Keratinocyte (primary cell): ENCODE measurements around the gene RAB3GAP2. TPM values are rescaled to one million over a fixed set of nuclear protein-coding genes. Genes with fewer than 3 reads are reported as not detected.
"Not testable (repeated sequence)": the region's sequence is repeated elsewhere in the genome, so short reads cannot be mapped to it uniquely, and the experiment has no call there.

Experiments used
- DNase-seq: peaks from one replicate; pipeline ENCODE4 v3.0.0-alpha.2; 2011; ENCODE audit warnings: low read depth, missing footprints, low spot score
- FAIRE-seq: peaks from 2 replicates; lab custom pipeline; 2011; peaks lifted over from hg19 to GRCh38; lab: Jason Lieb, UNC
- H2AFZ ChIP-seq: 2 replicates; pipeline ENCODE4 v1.6.0; 2012; ENCODE audit warnings: low read length, control low read depth, inconsistent platforms; ENCODE audit not compliant: control insufficient read depth
- H3K27ac ChIP-seq: 2 replicates; pipeline ENCODE4 v1.5.1; 2011; ENCODE audit warnings: low read length; ENCODE audit not compliant: control insufficient read depth, insufficient read depth
- H3K27me3 ChIP-seq: 3 replicates; pipeline ENCODE4 v1.6.0; 2011; ENCODE audit warnings: low read length; ENCODE audit not compliant: control insufficient read depth, insufficient read depth; ENCODE audit errors: extremely low read depth
- H3K36me3 ChIP-seq, 2 experiments: 2 replicates in 1 of 2; 3 replicates in 1 of 2; pipeline ENCODE4 v1.5.1; 2011; ENCODE audit warnings: low read length in 2 of 2, mild to moderate bottlenecking in 1 of 2; ENCODE audit not compliant: control insufficient read depth in 2 of 2, insufficient read depth in 2 of 2; ENCODE audit errors: extremely low read depth in 1 of 2
- H3K4me1 ChIP-seq: 3 replicates; pipeline ENCODE4 v1.5.1; 2011; ENCODE audit warnings: low read length; ENCODE audit not compliant: control insufficient read depth, insufficient read depth; ENCODE audit errors: extremely low read depth
- H3K4me2 ChIP-seq: 3 replicates; pipeline ENCODE4 v1.6.0; 2011; ENCODE audit warnings: low read depth, low read length; ENCODE audit not compliant: control insufficient read depth, insufficient read depth; ENCODE audit errors: extremely low read depth
- H3K4me3 ChIP-seq, 3 experiments: fragments of 200-600 bp in 1 of 3; sonication (generic) in 1 of 3; 2 replicates in 2 of 3; 3 replicates in 1 of 3; pipeline ENCODE4 v1.5.1; 2011 to 2016; ENCODE audit warnings: low read length in 3 of 3, mild to moderate bottlenecking in 3 of 3, control low read depth in 2 of 3, inconsistent platforms in 1 of 3, low read depth in 1 of 3, mixed read lengths in 1 of 3, mixed run types in 1 of 3, moderate library complexity in 1 of 3; ENCODE audit not compliant: control insufficient read depth in 2 of 3, insufficient read depth in 2 of 3; ENCODE audit errors: extremely low read depth in 1 of 3
- H3K79me2 ChIP-seq: 2 replicates; pipeline ENCODE4 v1.6.0; 2012; ENCODE audit warnings: low read length; ENCODE audit not compliant: control insufficient read depth, insufficient read depth
- H3K9ac ChIP-seq: 3 replicates; pipeline ENCODE4 v1.6.0; 2011; ENCODE audit warnings: low read length; ENCODE audit not compliant: control insufficient read depth, insufficient read depth; ENCODE audit errors: extremely low read depth
- H3K9me1 ChIP-seq: 3 replicates; pipeline ENCODE4 v1.6.0; 2011; ENCODE audit warnings: low read length; ENCODE audit not compliant: control insufficient read depth, insufficient read depth; ENCODE audit errors: extremely low read depth
- H3K9me3 ChIP-seq: 2 replicates; pipeline ENCODE4 v1.5.1; 2012; ENCODE audit warnings: low read depth, low read length; ENCODE audit not compliant: control insufficient read depth
- H4K20me1 ChIP-seq: 3 replicates; pipeline ENCODE4 v1.6.0; 2011; ENCODE audit warnings: low read length; ENCODE audit not compliant: control insufficient read depth, insufficient read depth; ENCODE audit errors: extremely low read depth
- EZH2 ChIP-seq: IDR thresholded peaks from one replicate; pipeline ENCODE4 v1.6.1; 2012; ENCODE audit warnings: inconsistent platforms, mild to moderate bottlenecking, low read length, moderate library complexity
- dilution Hi-C: fragments of 300-500 bp; cut with MboI; formaldehyde crosslinking; loops from one replicate; pipeline ENCODE4 v1.7.0; 2020; ENCODE audit warnings: low sequenced_read_pairs; ENCODE audit not compliant: extremely low pct_ligation_motif_present
- polyA plus RNA-seq, 5 experiments: library from polyadenylated mRNA; depleted of rRNA in 3 of 5; stranded (reverse) in 3 of 5; stranded (forward) in 1 of 5; unstranded in 1 of 5; fragments of >200 nt; gene quantifications; 1 replicate in 1 of 5; 2 replicates in 3 of 5; 3 replicates in 1 of 5; pipeline versions ENCODE4 v1.2.1 to v1.2.3, GENCODE V29; 2011 to 2012; ENCODE audit warnings: missing spikeins in 2 of 5, low read depth in 1 of 5, low replicate concordance in 1 of 5
- TF ChIP-seq, protein P1 (sequence below), 3 experiments: IDR thresholded peaks in 1 of 3; conservative IDR thresholded peaks in 1 of 3; optimal IDR thresholded peaks in 1 of 3; 2 replicates in 2 of 3; 3 replicates in 1 of 3; pipeline versions ENCODE3 to v1.5.1; 2011; ENCODE audit warnings: low read length in 3 of 3, mild to moderate bottlenecking in 3 of 3, moderate library complexity in 2 of 3, control low read depth in 1 of 3, inconsistent platforms in 1 of 3; ENCODE audit not compliant: insufficient read depth in 2 of 3; ENCODE audit errors: extremely low read depth in 1 of 3

RAB3GAP2 gene
- polyA plus RNA-seq, 1 donor (not counting 4 experiments of a cell fraction or from before 2014, with no cell fraction given): 44.4 TPM

DNA sequence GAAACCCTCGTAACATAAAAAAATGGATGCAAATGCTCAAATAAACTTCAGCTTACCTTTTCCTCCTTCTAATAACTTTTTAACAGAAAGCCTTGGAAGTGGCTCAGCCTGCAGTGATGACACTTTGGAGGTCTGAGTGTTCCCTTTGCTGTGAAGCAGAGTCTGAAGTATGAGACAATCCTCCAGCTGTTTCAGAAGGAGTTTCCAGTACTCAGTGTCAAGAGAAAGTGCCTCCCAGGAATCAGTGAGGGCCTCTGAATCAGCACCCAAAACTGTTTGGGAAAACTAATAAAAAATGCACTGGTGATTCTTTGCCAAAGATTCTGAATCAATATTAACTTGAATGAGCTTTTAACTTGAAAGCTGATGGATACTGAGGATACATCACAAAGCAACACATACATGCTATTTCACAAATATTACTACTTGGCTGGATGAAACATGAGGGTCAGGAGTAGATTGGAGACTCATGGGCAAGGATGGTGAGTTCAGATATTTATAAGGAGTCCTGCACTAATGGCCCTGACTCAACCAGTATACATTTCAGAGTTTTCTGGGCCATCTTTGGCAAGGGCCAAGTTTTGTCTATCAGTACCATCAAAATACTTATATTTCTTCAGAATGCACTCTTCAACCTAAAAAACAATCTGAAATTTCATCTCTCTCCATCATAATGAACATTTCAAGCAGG, 101.3 kb downstream of the RAB3GAP2 start:
- DNase-seq (no peak), FAIRE-seq (no peak)
- no peak overlapping the region for H3K4me2 ChIP-seq
- no peaks in the 10 kb centered on the region for H3K4me1 ChIP-seq
- H3K27ac ChIP-seq: no peak overlapping the region
- no peaks in the 10 kb centered on the region for H3K27me3 ChIP-seq
- no peaks in the 10 kb centered on the region for H3K79me2 ChIP-seq
- no peaks in the 10 kb centered on the region for H4K20me1 ChIP-seq
- no peak overlapping the region for H2AFZ ChIP-seq
- H3K4me3 ChIP-seq: no peak overlapping the region
- no peaks in the 10 kb centered on the region for H3K9me1 ChIP-seq
- H3K36me3 ChIP-seq: peaks cover 6 to 10% of the 10 kb centered on the region in 2 experiments
- H3K9me3 ChIP-seq: no peaks in the 10 kb centered on the region
- dilution Hi-C loops: no loop called here
- H3K9ac ChIP-seq: no peak overlapping the region
- TF ChIP-seq, protein P1, sequence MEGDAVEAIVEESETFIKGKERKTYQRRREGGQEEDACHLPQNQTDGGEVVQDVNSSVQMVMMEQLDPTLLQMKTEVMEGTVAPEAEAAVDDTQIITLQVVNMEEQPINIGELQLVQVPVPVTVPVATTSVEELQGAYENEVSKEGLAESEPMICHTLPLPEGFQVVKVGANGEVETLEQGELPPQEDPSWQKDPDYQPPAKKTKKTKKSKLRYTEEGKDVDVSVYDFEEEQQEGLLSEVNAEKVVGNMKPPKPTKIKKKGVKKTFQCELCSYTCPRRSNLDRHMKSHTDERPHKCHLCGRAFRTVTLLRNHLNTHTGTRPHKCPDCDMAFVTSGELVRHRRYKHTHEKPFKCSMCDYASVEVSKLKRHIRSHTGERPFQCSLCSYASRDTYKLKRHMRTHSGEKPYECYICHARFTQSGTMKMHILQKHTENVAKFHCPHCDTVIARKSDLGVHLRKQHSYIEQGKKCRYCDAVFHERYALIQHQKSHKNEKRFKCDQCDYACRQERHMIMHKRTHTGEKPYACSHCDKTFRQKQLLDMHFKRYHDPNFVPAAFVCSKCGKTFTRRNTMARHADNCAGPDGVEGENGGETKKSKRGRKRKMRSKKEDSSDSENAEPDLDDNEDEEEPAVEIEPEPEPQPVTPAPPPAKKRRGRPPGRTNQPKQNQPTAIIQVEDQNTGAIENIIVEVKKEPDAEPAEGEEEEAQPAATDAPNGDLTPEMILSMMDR (optimal IDR thresholded peaks at IDR 0.05 in 1 of 3, IDR thresholded peaks at IDR 0.05 in 1 of 3, conservative IDR thresholded peaks at IDR 0.05 in 1 of 3; ENCODE audit: extremely low read depth in 1 of 3, insufficient read depth in 2 of 3, low read length in 3 of 3): no peak
- no peak for TF ChIP-seq EZH2

DNA sequence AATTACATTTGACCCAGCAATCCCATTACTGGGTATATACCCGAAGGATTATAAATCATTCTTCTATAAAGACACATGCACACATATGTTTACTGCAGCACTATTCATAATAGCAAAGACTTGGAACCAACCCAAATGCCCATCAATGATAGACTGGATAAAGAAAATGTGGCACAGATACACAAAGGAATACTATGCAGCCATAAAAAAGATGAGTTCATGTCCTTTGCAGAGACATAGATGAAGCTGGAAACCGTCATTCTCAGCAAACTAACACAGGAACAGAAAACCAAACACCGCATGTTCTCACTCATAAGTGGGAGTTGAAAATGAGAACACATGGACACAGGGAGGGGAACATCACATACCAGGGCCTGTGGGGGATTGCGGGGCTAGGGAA, 102.4 kb downstream of the RAB3GAP2 start:
- H3K4me3 ChIP-seq, FAIRE-seq, H3K9me1 ChIP-seq, H4K20me1 ChIP-seq, DNase-seq, H3K27me3 ChIP-seq, H3K4me2 ChIP-seq, H3K79me2 ChIP-seq, H3K27ac ChIP-seq, H2AFZ ChIP-seq, H3K9ac ChIP-seq, H3K9me3 ChIP-seq, H3K4me1 ChIP-seq, dilution Hi-C loops: not testable (repeated sequence)
- peaks cover 6 to 12% of the 10 kb centered on the region in 2 experiments for H3K36me3 ChIP-seq

DNA sequence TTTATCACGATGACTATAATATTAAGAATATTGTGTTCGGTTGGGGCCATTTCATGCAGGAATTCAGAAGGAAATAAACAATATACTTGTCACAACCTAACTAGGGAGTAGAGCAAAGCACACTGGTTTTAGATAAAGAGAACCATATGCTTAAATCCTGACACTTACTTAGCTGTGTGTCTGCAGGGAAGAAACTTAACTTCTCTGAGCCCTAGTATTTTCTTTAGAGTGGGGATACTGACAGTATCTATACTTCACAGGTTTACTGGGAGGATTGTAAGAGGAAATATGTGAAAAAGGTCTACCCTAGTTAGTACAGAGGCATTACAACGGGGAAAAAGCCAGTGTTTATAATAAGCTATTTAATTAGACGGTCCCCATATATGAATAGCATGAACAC, 105.4 kb downstream of the RAB3GAP2 start:
- Histone ChIP-seq H2AFZ (no peak overlapping the region), H3K9ac (no peak overlapping the region), H3K79me2 (no peaks in the 10 kb centered on the region), H4K20me1 (no peaks in the 10 kb centered on the region), H3K36me3 (peaks cover 8% of the 10 kb centered on the region in 2 experiments), H3K4me3 (no peak overlapping the region), H3K27ac (no peak overlapping the region), H3K9me3 (no peaks in the 10 kb centered on the region), H3K27me3 (no peaks in the 10 kb centered on the region), H3K4me2 (no peak overlapping the region), H3K4me1 (no peaks in the 10 kb centered on the region), H3K9me1 (no peaks in the 10 kb centered on the region)
- dilution Hi-C loops: no loop called here
- no peak for FAIRE-seq
- DNase-seq: no peak
- TF ChIP-seq, protein P1 (optimal IDR thresholded peaks at IDR 0.05 in 1 of 3, IDR thresholded peaks at IDR 0.05 in 1 of 3, conservative IDR thresholded peaks at IDR 0.05 in 1 of 3; ENCODE audit: extremely low read depth in 1 of 3, insufficient read depth in 2 of 3, low read length in 3 of 3): no peak
- no peak for TF ChIP-seq EZH2
